RWPE2 (cell line): ENCODE data around the gene GPC1.

Source experiments
- ATAC-seq: fragments of 200-7000 bp; cut with Tn5 transposase; 3 replicates; pipeline ENCODE4 v1.9.1; 2021; ENCODE audit warnings: low read depth
- DNase-seq: peaks from one replicate; pipeline ENCODE4 v3.0.0-alpha.2; 2020; ENCODE audit warnings: low spot score
- H3K27ac ChIP-seq: fragments of 450-650 bp; 2 replicates; pipeline ENCODE4 v1.5.1; 2017; ENCODE audit warnings: mild to moderate bottlenecking; ENCODE audit not compliant: poor library complexity, severe bottlenecking
- H3K27me3 ChIP-seq: fragments of 250-450 bp; sonication (Bioruptor Pico); 2 replicates; pipeline ENCODE4 v1.5.1; 2021; ENCODE audit warnings: mild to moderate bottlenecking, moderate library complexity; ENCODE audit not compliant: insufficient read depth, poor library complexity, severe bottlenecking
- H3K36me3 ChIP-seq: fragments of 250-450 bp; sonication (Bioruptor Pico); 2 replicates; pipeline ENCODE4 v1.5.1; 2020; ENCODE audit warnings: low read depth, mild to moderate bottlenecking, moderate library complexity
- H3K4me1 ChIP-seq: fragments of 250-450 bp; sonication (Bioruptor Pico); 2 replicates; pipeline ENCODE4 v1.5.1; 2021; ENCODE audit warnings: mild to moderate bottlenecking, moderate library complexity; ENCODE audit not compliant: insufficient read depth, poor library complexity, severe bottlenecking
- H3K4me3 ChIP-seq: fragments of 250-450 bp; sonication (Bioruptor Pico); 2 replicates; pipeline ENCODE4 v1.5.1; 2021; ENCODE audit warnings: mild to moderate bottlenecking, moderate library complexity; ENCODE audit not compliant: severe bottlenecking
- H3K9me3 ChIP-seq: fragments of 250-450 bp; sonication (Bioruptor Pico); 2 replicates; pipeline ENCODE4 v1.5.1; 2021; ENCODE audit warnings: mild to moderate bottlenecking, moderate library complexity; ENCODE audit not compliant: severe bottlenecking
- TF ChIP-seq, protein P1 (sequence below): fragments of 450-650 bp; IDR thresholded peaks from one replicate; pipeline ENCODE4 v1.5.1; 2017; ENCODE audit warnings: mild to moderate bottlenecking, moderate library complexity; ENCODE audit not compliant: poor library complexity, severe bottlenecking

GPC1 gene

DNA sequence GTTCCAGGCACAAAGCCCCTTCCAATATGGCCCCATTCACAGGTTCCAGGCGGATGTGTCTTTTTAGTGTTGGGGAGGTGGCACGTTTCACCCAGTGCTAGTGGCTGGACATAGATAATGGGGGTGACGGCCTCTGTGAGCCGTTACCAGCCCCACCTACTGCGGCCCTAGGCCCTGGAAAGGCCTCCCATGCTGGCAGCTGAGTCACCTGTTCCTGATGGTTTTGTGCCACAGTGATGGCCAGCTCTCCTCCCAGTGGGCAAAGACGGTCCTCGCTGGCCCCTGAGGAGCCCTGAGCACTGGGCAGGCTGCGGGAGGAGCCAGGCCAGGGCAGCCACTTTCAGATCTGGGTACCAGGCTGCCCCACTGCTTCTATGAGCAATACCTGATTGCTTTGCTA is 40.0 kb upstream of the GPC1 start:
- H3K4me3 ChIP-seq: no peak overlapping the region
- no peaks in the 10 kb centered on the region for H3K27me3 ChIP-seq
- DNase-seq (no peak), ATAC-seq (no peak)
- H3K9me3 ChIP-seq: no peaks in the 10 kb centered on the region
- TF ChIP-seq, protein P1, sequence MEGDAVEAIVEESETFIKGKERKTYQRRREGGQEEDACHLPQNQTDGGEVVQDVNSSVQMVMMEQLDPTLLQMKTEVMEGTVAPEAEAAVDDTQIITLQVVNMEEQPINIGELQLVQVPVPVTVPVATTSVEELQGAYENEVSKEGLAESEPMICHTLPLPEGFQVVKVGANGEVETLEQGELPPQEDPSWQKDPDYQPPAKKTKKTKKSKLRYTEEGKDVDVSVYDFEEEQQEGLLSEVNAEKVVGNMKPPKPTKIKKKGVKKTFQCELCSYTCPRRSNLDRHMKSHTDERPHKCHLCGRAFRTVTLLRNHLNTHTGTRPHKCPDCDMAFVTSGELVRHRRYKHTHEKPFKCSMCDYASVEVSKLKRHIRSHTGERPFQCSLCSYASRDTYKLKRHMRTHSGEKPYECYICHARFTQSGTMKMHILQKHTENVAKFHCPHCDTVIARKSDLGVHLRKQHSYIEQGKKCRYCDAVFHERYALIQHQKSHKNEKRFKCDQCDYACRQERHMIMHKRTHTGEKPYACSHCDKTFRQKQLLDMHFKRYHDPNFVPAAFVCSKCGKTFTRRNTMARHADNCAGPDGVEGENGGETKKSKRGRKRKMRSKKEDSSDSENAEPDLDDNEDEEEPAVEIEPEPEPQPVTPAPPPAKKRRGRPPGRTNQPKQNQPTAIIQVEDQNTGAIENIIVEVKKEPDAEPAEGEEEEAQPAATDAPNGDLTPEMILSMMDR: no peak
- H3K36me3 ChIP-seq: no peaks in the 10 kb centered on the region
- no peak overlapping the region for H3K27ac ChIP-seq
- no peaks in the 10 kb centered on the region for H3K4me1 ChIP-seq

DNA sequence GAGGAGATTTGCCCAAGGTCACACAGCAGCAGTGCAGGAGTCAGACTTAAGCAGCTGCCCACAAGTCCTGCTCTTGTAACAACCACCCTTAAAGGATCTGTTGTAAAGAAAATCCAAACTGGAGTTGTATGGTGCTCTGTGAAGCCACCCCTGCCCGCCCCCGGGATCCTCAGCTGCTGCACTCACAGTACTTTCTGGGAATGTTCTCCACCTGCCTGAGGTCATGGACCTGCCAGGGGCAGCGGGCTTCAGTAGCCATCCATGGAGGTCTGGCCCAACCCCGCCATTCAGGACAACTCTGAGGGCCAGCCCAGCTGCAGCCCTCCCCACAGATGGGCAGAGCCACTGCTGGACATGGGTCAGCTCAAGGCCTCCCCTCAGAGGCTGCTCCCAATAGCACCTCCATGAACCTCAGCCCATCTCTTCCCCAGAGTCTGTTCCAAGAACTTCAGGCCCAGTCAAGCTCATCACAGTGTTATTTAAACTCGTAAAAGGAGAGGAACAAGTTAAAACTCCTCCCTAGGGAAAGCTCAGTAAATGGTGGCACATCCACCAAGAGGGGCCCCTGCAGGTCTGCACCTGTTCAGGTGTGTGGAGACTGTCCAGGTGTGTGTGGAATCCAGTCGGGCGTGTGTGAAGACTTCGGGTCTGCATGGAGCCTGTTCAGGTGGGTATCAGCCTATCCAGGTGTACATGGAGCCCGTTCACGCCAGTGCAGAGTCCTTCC is 39.4 kb upstream of the GPC1 start:
- DNase-seq: no peak
- Histone ChIP-seq H3K4me3 (no peak overlapping the region), H3K36me3 (no peaks in the 10 kb centered on the region), H3K4me1 (no peaks in the 10 kb centered on the region), H3K27me3 (no peaks in the 10 kb centered on the region), H3K27ac (no peak overlapping the region), H3K9me3 (no peaks in the 10 kb centered on the region)
- ATAC-seq: no peak
- TF ChIP-seq, protein P1: no peak

DNA sequence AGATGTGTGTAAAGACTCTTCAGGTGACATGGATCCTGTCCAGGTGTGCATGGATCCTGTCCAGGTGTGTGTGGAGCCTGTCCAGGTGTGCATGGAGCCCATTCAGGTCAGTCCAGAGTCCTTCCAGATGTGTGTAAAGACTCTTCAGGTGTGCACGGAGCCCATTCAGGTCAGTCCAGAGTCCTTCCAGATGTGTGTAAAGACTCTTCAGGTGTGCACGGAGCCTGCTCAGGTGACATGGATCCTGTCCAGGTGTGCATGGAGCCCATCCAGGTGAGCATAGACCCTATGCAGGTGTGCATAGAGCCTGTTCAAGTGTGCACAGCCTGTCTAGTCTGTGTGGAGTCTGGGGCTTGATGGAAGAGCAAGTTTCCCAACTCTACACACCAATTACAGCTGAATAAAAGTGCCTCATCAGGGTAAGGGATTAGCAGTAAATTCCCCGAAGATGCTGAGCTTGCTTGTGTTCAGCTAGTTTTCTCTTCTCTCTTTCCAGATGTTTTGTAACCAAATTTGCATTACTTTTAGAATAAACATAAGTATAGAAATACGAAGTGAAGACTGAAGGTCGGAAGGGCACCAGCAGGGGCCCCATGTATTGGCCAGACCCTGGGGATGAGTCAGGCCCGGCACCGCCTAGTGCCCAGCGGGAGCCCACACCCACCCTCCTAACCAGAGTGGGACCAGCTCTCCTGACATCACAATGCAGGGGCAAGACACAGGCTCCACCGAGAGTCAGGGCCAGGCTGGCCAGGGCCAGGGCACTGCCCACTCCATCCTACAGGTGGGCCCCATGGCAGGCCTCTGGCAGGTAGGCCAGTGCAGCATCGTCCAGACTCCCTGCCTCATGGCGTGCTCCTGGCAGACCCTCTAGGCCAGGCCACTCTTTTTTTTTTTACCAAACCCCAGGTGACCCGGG is 38.6 kb upstream of the GPC1 start:
- DNase-seq: peak; percentile 52
- H3K4me1 ChIP-seq: no peaks in the 10 kb centered on the region
- no peaks in the 10 kb centered on the region for H3K36me3 ChIP-seq
- no peak for ATAC-seq
- no peaks in the 10 kb centered on the region for H3K9me3 ChIP-seq
- H3K4me3 ChIP-seq: no peak overlapping the region
- no peak overlapping the region for H3K27ac ChIP-seq
- H3K27me3 ChIP-seq: no peaks in the 10 kb centered on the region
- TF ChIP-seq, protein P1: no peak

DNA sequence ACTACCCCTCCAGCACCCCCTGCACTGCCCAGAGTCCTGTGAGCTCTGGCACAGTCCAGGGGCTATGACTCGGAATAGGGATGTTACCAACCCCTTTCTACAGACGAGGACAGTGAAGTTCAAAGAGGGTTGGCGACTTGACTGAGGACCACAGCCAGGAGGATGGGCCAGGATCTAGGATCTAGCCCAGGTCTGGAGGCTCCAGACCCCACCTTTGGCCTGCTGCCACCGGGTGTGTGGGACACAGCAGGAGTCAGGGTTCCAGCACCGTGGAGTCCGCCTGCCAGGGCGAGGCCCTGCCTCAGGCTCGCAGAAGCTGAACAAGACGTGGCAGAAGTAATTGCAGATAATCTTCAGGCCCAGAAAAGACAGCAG is 37.9 kb upstream of the GPC1 start:
- DNase-seq (no peak), ATAC-seq (no peak)
- Histone ChIP-seq H3K9me3 (no peaks in the 10 kb centered on the region), H3K27ac (no peak overlapping the region), H3K27me3 (no peaks in the 10 kb centered on the region), H3K36me3 (no peaks in the 10 kb centered on the region), H3K4me3 (no peak overlapping the region), H3K4me1 (no peaks in the 10 kb centered on the region)
- TF ChIP-seq, protein P1: no peak
